Fibroblast of mammary gland (primary cell): ENCODE data around the gene MAMSTR.

Source experiments
- DNase-seq: peaks from one replicate; pipeline ENCODE4 v3.0.0-alpha.2; 2010; ENCODE audit warnings: low read depth
- H3K4me3 ChIP-seq: 2 replicates; pipeline ENCODE4 v1.5.1; 2011; ENCODE audit warnings: low read depth, mild to moderate bottlenecking, low read length, moderate library complexity; ENCODE audit not compliant: control insufficient read depth
- CTCF ChIP-seq: conservative IDR thresholded peaks from 2 replicates; pipeline ENCODE4 v1.5.1; 2011; ENCODE audit warnings: low read depth, low read length, inconsistent platforms; ENCODE audit not compliant: control insufficient read depth, insufficient read depth

Gene MAMSTR

GRCh38 chr19:48745208-48745995 lies 25.9 kb upstream of the MAMSTR start:
- DNase-seq: peak; percentile 64
- TF ChIP-seq CTCF: no peak
- no peak overlapping the region for H3K4me3 ChIP-seq

DNA sequence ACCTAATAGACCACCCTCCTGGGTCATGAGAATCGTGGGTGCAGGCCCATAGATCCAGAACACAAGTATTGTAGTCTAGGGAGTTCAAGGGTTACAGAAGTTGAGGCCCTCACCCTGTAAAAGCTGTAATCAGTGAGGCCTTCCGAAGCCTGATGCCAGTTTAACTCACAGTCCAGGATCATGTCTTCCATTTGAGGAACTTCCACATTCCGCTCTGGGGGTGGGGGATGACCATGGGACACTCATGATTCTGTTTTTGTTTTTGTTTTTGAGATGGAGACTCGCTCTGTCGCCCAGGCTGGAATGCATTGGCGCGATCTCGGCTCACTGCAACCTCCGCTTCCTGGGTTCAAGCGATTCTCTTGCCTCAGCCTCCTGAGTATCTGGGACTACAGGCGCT lies 22.6 kb upstream of the MAMSTR start:
- no peak for TF ChIP-seq CTCF
- DNase-seq: no peak
- H3K4me3 ChIP-seq: no peak overlapping the region

DNA sequence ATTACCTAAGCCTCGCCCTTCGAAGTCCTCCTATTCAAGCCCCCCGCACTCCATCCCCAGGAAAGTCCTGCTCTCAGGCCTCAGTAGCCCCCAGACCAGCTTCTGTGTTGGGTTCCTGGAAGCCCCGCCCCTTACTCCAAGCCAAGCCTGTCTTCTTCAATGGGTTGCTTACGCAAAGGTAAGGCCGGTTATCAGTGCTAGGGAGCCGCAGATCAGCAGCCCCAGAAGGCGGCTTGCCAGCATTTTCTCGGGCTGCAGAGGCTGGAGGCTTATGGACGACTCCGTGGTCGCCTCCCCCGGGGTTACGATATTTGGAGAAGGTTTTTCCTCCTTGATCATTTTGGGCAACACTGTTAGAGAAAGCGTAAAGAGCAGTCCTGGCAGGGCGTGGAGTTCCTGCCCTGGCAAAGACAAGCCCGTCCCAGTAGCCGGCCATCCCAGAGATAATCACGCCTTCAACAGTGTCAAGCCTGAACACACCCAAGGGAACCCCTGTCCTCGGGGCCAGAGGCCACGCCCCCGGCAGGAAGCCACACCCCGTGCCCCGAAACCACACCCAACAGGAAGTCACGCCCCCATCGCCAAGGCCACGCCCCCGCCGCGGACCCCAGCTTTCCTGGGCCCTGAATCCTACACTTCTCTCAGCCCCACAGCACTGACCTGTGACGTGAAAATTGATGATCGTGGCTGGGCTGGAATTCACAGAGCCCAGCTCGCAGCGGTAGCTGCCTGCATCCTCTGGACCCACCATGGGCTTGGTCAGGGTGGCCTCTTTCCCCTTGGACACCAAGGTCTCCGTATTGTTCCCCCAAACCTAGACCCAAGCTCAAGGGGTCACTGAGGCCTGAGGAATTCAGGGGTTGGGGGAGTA lies 21.8 kb upstream of the MAMSTR start:
- H3K4me3 ChIP-seq: no peak overlapping the region
- no peak for TF ChIP-seq CTCF
- no peak for DNase-seq

DNA sequence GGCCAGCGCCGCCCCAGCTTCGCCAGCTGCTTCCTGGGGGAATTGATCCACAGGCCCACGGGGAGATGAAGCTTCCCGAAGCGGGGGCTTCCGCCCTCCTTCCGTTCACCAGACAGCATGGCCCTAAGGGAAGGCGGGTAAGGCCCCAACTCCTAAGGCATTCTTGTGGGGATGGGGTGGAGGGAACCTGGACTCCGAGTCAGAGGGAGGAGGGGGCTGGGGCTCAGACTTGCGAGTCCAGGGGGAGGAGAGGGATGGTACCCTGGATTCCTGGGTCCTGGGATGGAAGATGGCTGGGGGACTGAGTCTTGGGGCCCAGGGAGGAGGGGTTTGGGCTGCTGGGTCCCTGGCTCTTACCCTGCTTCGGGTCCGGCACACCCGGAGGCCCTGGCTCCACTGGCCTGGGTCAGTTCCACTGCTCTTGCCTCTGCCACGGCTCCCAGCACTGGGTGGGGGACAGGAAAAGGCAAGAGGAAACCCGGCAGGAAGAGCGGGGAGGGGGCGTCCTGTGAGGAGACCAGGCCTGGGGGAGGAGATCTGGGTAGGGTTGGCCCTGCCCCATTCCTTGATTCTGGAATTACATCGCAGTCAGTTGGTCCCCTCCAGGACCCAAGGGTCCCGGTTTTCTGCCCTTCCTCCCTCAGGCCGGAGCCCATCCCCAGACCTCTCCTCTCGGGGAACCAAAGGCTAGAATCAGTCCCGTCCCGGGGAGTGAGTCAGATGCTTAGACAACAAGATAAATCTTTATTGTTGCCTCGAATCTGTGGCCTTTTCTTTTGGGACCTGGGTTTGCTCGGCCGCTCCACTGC lies 20.8 kb upstream of the MAMSTR start, which contains the start of gene RASIP1:
Gene RASIP1 (minus strand): TSS at position 447 of the 809 bp plus-strand sequence. CDS start 328 bp downstream, at position 119.
- DNase-seq: no peak
- no peak within 1 kb of the TSS for H3K4me3 ChIP-seq
- no peak for TF ChIP-seq CTCF

DNA sequence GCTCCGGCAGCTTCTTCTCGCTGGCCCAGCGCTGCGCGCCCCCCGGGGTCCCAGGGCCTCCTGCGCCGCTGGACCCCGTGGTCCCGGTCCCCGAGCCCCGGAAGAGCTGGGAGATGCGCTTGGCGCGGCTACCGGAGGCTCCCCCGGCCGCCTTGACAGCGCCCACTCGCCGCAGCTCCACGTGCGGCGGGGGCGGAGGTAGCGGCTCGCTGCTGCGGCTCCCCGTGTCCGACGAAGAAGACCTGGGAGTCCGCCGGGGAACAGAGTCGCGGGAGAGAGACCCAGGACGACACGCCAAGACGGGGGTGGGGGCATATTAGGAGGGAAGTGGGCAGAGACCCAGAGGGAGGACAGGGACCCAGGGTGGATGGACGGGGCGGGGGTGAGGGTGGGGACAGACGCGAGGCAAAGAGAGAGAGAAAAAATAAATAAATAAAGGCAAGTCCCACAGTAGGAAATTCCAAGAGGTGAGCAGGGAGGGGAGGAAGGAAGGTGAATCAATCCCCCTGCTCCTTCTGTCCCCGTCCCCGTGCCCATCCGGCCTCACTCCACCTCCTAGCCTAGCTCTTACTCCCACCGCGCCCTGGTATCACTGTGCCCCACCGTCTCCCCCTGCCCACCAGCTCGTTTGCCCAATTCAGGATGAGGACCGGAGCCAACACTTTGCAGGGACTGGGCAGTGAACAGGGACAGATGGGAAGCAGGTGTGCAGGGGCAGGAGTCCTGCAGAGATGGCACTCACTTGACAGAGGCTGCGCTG lies 20.1 kb upstream of the MAMSTR start:
- TF ChIP-seq CTCF: no peak
- DNase-seq: no peak
- no peak overlapping the region for H3K4me3 ChIP-seq
